ENCODE measurements around the gene EMC9.
A peak's percentile ranks its signal among the peaks of the same experiment; 100 is the strongest.

Gene EMC9

DNA sequence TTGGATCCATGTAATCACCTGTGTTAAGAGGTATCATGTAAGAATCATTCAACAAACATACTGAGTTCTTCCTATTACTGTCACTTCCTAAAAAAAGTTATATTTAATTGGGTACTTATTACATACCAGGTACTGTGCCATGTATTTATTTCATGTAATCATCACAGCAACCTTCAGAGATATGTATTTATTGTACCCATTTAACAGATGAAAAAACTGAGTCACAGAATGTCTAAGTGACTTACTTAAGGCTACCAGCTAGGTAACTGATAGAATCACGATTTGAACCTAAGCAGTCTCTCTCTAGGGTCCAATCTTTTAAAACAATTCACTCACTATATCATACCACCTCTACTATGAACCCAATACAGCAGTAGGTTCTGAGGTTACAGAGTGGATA, 3.1 kb upstream of the EMC9 start:
- TF ChIP-seq, protein P1, sequence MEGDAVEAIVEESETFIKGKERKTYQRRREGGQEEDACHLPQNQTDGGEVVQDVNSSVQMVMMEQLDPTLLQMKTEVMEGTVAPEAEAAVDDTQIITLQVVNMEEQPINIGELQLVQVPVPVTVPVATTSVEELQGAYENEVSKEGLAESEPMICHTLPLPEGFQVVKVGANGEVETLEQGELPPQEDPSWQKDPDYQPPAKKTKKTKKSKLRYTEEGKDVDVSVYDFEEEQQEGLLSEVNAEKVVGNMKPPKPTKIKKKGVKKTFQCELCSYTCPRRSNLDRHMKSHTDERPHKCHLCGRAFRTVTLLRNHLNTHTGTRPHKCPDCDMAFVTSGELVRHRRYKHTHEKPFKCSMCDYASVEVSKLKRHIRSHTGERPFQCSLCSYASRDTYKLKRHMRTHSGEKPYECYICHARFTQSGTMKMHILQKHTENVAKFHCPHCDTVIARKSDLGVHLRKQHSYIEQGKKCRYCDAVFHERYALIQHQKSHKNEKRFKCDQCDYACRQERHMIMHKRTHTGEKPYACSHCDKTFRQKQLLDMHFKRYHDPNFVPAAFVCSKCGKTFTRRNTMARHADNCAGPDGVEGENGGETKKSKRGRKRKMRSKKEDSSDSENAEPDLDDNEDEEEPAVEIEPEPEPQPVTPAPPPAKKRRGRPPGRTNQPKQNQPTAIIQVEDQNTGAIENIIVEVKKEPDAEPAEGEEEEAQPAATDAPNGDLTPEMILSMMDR (conservative IDR thresholded peaks at IDR 0.05; ENCODE audit: control insufficient read depth, insufficient read depth, low read depth, low read length), result no peak
- DNase-seq (ENCODE audit: low read depth), result no peak
- H3K4me3 ChIP-seq (ENCODE audit: control insufficient read depth, low read depth, low read length), result no peak overlapping the region

DNA sequence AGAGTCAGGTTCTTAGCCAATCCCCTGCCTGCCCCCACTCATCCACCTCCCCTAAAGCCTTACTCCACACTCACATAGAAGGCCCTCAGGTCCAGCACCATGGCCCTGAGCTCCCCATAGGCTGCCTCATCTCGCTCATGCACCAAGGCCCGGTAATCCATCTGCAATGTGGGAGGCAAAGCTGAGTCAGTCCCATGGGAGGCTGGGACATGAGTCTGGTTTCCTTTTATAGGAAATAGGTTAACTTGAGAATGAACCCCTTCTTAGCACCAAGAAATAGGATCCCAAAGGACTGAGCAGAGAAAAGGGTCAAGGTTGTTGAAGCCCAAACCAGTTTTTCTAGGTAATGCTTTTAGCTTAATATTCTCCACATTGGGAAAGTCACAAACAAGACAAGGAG, 2.1 kb upstream of the EMC9 start:
- TF ChIP-seq, protein P1 (conservative IDR thresholded peaks at IDR 0.05; ENCODE audit: control insufficient read depth, insufficient read depth, low read depth, low read length), result no peak
- H3K4me3 ChIP-seq (ENCODE audit: control insufficient read depth, low read depth, low read length), result no peak overlapping the region
- DNase-seq (ENCODE audit: low read depth), result peak; percentile 83

DNA sequence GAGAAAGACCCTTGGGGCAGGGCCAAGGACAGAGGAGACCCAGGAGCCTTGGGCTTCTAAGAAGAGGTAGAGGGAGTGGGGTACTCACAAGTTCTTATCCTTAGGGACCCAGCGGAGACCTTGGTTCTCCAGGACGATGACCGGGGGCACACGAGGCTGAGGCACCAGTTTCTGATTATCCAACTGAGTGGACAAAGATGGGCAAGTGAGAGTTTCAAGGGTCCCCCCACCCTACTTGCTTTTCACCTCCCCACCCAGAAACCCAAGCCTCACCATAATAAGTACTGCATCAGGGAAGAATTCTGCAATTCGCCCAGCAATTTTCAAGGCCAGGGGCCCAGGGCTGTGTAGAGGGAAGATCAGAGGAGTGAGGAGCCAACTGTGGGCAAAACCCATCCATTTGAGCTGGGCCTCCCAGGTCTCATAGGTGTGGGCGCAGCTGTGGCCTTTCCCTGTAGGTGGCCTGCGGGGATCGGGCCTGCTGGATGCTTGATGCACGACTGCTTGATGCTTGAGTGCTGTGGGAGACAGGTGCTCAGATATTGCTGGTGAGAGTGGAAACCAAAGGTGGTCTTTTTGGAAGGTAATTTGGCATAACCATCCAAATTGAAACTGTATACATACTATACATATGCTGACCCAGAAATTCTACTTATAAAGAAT, 2.0 kb downstream of the EMC9 start:
- TF ChIP-seq, protein P1 (conservative IDR thresholded peaks at IDR 0.05; ENCODE audit: control insufficient read depth, insufficient read depth, low read depth, low read length), result no peak
- H3K4me3 ChIP-seq (ENCODE audit: control insufficient read depth, low read depth, low read length), result no peak overlapping the region
- DNase-seq (ENCODE audit: low read depth), result no peak

DNA sequence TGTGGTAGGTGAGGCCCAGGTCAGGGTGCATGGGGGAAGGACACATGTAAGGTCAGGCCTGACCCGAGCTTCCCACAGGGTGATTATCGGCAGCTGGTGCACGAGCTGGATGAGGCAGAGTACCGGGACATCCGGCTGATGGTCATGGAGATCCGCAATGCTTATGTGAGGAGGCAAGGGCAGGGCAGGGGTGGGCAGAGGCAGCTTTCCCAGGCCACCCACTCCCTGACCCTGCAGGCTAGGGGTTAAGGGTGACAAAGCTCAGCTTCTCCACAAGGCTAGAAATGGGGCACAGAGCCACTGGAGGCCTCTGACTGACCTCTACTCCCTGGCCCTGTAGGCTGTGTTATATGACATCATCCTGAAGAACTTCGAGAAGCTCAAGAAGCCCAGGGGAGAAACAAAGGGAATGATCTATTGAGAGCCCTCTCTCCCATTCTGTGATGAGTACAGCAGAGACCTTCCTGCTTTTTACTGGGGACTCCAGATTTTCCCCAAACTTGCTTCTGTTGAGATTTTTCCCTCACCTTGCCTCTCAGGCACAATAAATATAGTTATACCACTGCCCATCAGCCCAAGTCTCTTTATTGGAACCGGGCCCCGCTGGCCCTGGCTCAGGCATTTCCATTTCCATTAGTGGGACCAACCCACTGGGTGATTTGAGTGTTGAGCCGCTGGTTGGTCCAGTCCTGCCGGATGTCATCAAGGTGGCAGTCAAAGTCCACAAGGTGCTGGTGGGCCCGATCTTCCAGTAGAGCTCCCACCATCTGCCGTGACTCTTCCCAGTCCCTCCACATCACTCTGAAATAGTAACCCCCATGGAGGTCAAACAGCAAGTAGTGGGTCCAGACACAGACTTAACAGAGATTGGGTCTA, 2.8 kb downstream of the EMC9 start:
- no peak overlapping the region for H3K4me3 ChIP-seq (ENCODE audit: control insufficient read depth, low read depth, low read length)
- TF ChIP-seq, protein P1 (conservative IDR thresholded peaks at IDR 0.05; ENCODE audit: control insufficient read depth, insufficient read depth, low read depth, low read length), result no peak
- DNase-seq (ENCODE audit: low read depth), result no peak

DNA sequence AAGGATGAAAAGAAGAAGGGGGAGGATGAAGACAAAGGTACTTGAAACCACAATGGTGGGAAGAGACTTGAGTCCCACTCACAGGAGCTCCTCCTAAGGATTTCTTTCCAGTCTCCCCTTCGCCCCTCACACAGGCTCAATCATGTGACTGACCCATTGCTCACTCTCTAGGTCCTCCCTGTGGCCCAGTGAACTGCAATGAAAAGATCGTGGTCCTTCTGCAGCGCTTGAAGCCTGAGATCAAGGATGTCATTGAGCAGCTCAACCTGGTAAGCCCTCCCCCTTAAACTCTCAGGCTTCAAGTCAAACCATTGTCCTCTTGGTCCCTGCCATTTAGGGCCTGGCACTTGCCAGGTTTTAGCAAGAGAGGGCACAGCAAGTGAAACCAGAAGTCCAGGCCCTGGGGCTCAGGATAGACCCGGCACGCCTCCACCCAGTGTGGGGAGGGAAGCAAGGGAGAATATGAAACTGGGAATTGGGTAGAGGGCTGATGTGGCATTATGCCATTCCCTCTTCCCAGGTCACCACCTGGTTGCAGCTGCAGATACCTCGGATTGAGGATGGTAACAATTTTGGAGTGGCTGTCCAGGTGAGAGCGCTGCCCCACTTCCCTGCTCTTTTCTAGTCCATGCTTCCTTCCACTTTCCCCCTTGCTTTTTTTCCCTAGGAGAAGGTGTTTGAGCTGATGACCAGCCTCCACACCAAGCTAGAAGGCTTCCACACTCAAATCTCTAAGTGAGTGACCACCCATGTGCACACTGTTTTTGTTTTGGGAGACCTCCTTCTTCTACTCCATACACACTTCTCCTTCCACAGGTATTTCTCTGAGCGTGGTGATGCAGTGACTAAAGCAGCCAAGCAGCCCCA, 3.6 kb downstream of the EMC9 start:
- TF ChIP-seq, protein P1 (conservative IDR thresholded peaks at IDR 0.05; ENCODE audit: control insufficient read depth, insufficient read depth, low read depth, low read length), result no peak
- DNase-seq (ENCODE audit: low read depth), result no peak
- H3K4me3 ChIP-seq (ENCODE audit: control insufficient read depth, low read depth, low read length), result no peak overlapping the region
